Peyer's patch (tissue), 4 donors: Measurements from ENCODE around the gene KYNU.

ENCODE experiments used
- CTCF ChIP-seq, 6 experiments: fragments of 450-650 bp in 4 of 6; fragments of 200-600 bp in 2 of 6; sonication (generic) in 1 of 6; IDR thresholded peaks; one replicate each; pipeline ENCODE4 v1.5.1; 2017 to 2019; ENCODE audit warnings: antibody characterized with exemption in 6 of 6, mild to moderate bottlenecking in 3 of 6, moderate library complexity in 1 of 6
- POLR2A ChIP-seq, 2 donors: fragments of 450-650 bp; IDR thresholded peaks; one replicate each; pipeline ENCODE4 v1.5.1; 2017; ENCODE audit warnings: antibody characterized with exemption in 2 of 2, mild to moderate bottlenecking in 2 of 2, moderate library complexity in 2 of 2

- TF ChIP-seq CTCF (IDR thresholded peaks at IDR 0.05) (no peak), POLR2A (IDR thresholded peaks at IDR 0.05) (no peak)
These were observed 115.4 kb downstream of the KYNU start for GRCh38 chr2:142992840-142993239.
